Ovary (tissue), 9 donors: ENCODE results near the gene DNAJC18. TPM values are rescaled to one million over a fixed set of nuclear protein-coding genes. Genes with fewer than 3 reads are reported as not detected.

ENCODE experiments used
- DNase-seq, 5 donors: peaks; one replicate each; pipeline ENCODE4 v3.0.0-alpha.2; 2019 to 2020
- H3K27ac ChIP-seq, 2 donors: fragments of 200-600 bp; one replicate each; pipeline versions ENCODE4 v1.5.1 to v1.8.0; 2019 to 2022
- H3K27me3 ChIP-seq: fragments of 200-600 bp; one replicate; pipeline ENCODE4 v1.8.0; 2022
- H3K36me3 ChIP-seq: fragments of 200-600 bp; sonication (generic); one replicate; pipeline ENCODE4 v1.5.1; 2019
- H3K4me1 ChIP-seq: one replicate; pipeline ENCODE4 v1.8.1; 2013; ENCODE audit warnings: mild to moderate bottlenecking, moderate library complexity; ENCODE audit not compliant: insufficient read depth
- H3K4me3 ChIP-seq: fragments of 200-600 bp; sonication (generic); one replicate; pipeline ENCODE4 v1.5.1; 2017
- H3K9me3 ChIP-seq, 2 donors: fragments of 200-600 bp in 1 of 2; sonication (generic) in 1 of 2; one replicate each; pipeline versions ENCODE4 v1.5.1 to v1.8.1; 2013 to 2019; ENCODE audit warnings: mild to moderate bottlenecking in 1 of 2, moderate library complexity in 1 of 2
- CTCF ChIP-seq, 3 donors: fragments of 450-650 bp in 2 of 3; fragments of 200-600 bp in 1 of 3; IDR thresholded peaks; one replicate each; pipeline versions ENCODE4 v1.5.1 to v1.8.0; 2016 to 2022; ENCODE audit warnings: antibody characterized with exemption in 3 of 3, mild to moderate bottlenecking in 1 of 3
- EP300 ChIP-seq: sonication (generic); formaldehyde crosslinking; IDR thresholded peaks from one replicate; pipeline ENCODE4 v1.6.1; 2017; ENCODE audit warnings: antibody characterized with exemption
- POLR2A ChIP-seq: fragments of 450-650 bp; IDR thresholded peaks from one replicate; pipeline ENCODE4 v1.6.1; 2017; ENCODE audit warnings: antibody characterized with exemption, mild to moderate bottlenecking, moderate library complexity
- WGBS, 3 donors: extraction: QIAGEN DNeasy Blood & Tissue Kit in 1 of 3; methylation state at CpG; one replicate each; pipeline versions ENCODE4 v1.1.5 to v1.1.7; 2013 to 2017; 5-methylcytosine and 5-hydroxymethylcytosine counted together
- intact Hi-C, 4 donors: fragments of 100-400 bp; cut with DNase I; formaldehyde crosslinking; loops; one replicate each; pipeline versions ENCODE4 v1.11.0 to v1.15.1; 2022 to 2023
- polyA plus RNA-seq, 2 donors: library from polyadenylated mRNA; stranded (reverse); fragments of 200-250 nt in 1 of 2; fragments of 350-450 nt in 1 of 2; fragmentation: Illumina TruSeq in 1 of 2; extraction: RNeasy Lipid Tissue Mini Kit (QIAGEN cat#74804) in 1 of 2; gene quantifications; one replicate each; pipeline ENCODE4 v1.2.3, GENCODE V29; 2013 to 2014
- total RNA-seq, 7 donors: library from RNA; depleted of rRNA in 2 of 7; stranded (reverse); fragments of >200 nt in 2 of 7; fragmentation: NEBNext Ultra II Directional in 3 of 7; extraction: Animal tissue kit (Norgen Biotek cat#: 25700) in 3 of 7; gene quantifications; one replicate each; pipeline versions ENCODE4 v1.1.0 to v1.2.4, GENCODE V29; 2016 to 2023
- donor health status: DM: no; HTN: no; CAD: no; lungs with moderate emphysema.
- donor health status: DM: no; HTN: no; CAD: no.
- donor health status: Bipolar disorder and iron deficiency.
- donor health status: DM: yes; HTN: yes; CAD: no.
- donor health status: DM: no; HTN: no; CAD: no.
- donor health status: DM: yes; HTN: yes; CAD: no.

DNAJC18 gene
- total and polyA plus RNA-seq, 9 donors: 5.2 to 35.6 (median 22.4) TPM

- Histone ChIP-seq H3K36me3 (no peaks in the 10 kb centered on the region), H3K4me3 (no peak overlapping the region), H3K27ac (no peak overlapping the region), H3K9me3 (no peaks in the 10 kb centered on the region), H3K4me1 (peaks cover 5% of the 10 kb centered on the region), H3K27me3 (no peaks in the 10 kb centered on the region)
- WGBS, 3 donors: 65 to 79% (median 73%) methylated on average over 8 of the region's 8 CpGs
- intact Hi-C loops: loop anchor here in 1 of 4 donors (5.0 kb wide), 1 partner anchor 102 kb away; no protein-coding TSS in a partner anchor
- TF ChIP-seq CTCF (IDR thresholded peaks at IDR 0.05): no peak
- TF ChIP-seq POLR2A: no peak
- no peak for DNase-seq
Measured at GRCh38 chr5:139415221-139415861, 24.0 kb downstream of the DNAJC18 start.

- H3K27ac ChIP-seq: no peak overlapping the region
- TF ChIP-seq CTCF (IDR thresholded peaks at IDR 0.05) (no peak), POLR2A (no peak), EP300 (no peak)
- no peaks in the 10 kb centered on the region for H3K36me3 ChIP-seq
- WGBS, 3 donors: 66 to 81% (median 79%) methylated on average over 9 of the region's 9 CpGs
- no peak for DNase-seq
- H3K4me3 ChIP-seq: no peak overlapping the region
- peaks cover 5% of the 10 kb centered on the region for H3K4me1 ChIP-seq
- H3K9me3 ChIP-seq: no peaks in the 10 kb centered on the region
- intact Hi-C loops: loop anchor here in 1 of 4 donors (5.0 kb wide), 1 partner anchor 103 kb away; no protein-coding TSS in a partner anchor
- H3K27me3 ChIP-seq: no peaks in the 10 kb centered on the region
Measured at GRCh38 chr5:139414581-139415130, 24.7 kb downstream of the DNAJC18 start.

- Histone ChIP-seq H3K4me3 (no peak overlapping the region), H3K27ac (no peak overlapping the region), H3K27me3 (no peaks in the 10 kb centered on the region), H3K9me3 (no peaks in the 10 kb centered on the region), H3K4me1 (peaks cover 5% of the 10 kb centered on the region), H3K36me3 (no peaks in the 10 kb centered on the region)
- no peak for DNase-seq
- no peak for TF ChIP-seq EP300
- TF ChIP-seq CTCF (IDR thresholded peaks at IDR 0.05): no peak
- TF ChIP-seq POLR2A: no peak
- intact Hi-C loops: no loop called here
- WGBS, 3 donors: 81 to 85% (median 82%) methylated on average over 6 of the region's 6 CpGs
Measured at GRCh38 chr5:139413963-139414362, 25.4 kb downstream of the DNAJC18 start.

- TF ChIP-seq POLR2A (no peak), EP300 (no peak), CTCF (IDR thresholded peaks at IDR 0.05) (no peak)
- no peaks in the 10 kb centered on the region for H3K36me3 ChIP-seq
- no peak for DNase-seq
- peaks cover 5% of the 10 kb centered on the region for H3K4me1 ChIP-seq
- no peak overlapping the region for H3K4me3 ChIP-seq
- 96 to 98% (median 96%) methylated on average over 6 of the region's 6 CpGs for WGBS, 3 donors
- intact Hi-C loops: no loop called here
- H3K9me3 ChIP-seq: no peaks in the 10 kb centered on the region
- H3K27me3 ChIP-seq: no peaks in the 10 kb centered on the region
- no peak overlapping the region for H3K27ac ChIP-seq
Measured at GRCh38 chr5:139413153-139413552, 26.2 kb downstream of the DNAJC18 start.
